ENCODE results near the gene DOCK3. TPM values are rescaled to one million over a fixed set of nuclear protein-coding genes. Genes with fewer than 3 reads are reported as not detected.

The DOCK3 gene
- total RNA-seq, 1 experiment from 2014 or later = 5.6 TPM

DNA sequence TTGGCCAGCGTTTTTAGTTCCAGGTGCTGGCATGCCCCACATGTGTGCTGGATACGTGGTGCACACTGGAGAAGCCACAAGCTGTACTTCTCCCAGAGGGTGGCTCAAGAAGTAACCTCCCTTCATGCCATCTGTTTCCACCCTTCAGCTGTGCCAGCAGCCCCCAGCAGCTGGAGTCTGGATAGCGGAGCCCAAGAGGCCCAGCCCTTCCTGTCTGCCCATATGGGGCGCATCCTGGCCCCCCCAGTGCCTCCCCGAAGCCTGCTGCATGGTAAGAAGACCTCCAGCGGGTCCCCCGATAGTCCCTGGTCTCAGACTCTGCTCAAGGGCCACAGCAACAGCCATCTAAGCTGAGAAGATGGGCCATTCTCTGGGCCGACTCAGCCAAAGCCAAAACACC, 704.6 kb downstream of the DOCK3 start (continued):
- TF ChIP-seq, protein P1, sequence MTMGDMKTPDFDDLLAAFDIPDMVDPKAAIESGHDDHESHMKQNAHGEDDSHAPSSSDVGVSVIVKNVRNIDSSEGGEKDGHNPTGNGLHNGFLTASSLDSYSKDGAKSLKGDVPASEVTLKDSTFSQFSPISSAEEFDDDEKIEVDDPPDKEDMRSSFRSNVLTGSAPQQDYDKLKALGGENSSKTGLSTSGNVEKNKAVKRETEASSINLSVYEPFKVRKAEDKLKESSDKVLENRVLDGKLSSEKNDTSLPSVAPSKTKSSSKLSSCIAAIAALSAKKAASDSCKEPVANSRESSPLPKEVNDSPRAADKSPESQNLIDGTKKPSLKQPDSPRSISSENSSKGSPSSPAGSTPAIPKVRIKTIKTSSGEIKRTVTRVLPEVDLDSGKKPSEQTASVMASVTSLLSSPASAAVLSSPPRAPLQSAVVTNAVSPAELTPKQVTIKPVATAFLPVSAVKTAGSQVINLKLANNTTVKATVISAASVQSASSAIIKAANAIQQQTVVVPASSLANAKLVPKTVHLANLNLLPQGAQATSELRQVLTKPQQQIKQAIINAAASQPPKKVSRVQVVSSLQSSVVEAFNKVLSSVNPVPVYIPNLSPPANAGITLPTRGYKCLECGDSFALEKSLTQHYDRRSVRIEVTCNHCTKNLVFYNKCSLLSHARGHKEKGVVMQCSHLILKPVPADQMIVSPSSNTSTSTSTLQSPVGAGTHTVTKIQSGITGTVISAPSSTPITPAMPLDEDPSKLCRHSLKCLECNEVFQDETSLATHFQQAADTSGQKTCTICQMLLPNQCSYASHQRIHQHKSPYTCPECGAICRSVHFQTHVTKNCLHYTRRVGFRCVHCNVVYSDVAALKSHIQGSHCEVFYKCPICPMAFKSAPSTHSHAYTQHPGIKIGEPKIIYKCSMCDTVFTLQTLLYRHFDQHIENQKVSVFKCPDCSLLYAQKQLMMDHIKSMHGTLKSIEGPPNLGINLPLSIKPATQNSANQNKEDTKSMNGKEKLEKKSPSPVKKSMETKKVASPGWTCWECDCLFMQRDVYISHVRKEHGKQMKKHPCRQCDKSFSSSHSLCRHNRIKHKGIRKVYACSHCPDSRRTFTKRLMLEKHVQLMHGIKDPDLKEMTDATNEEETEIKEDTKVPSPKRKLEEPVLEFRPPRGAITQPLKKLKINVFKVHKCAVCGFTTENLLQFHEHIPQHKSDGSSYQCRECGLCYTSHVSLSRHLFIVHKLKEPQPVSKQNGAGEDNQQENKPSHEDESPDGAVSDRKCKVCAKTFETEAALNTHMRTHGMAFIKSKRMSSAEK (CRISPR knock-in tag; IDR thresholded peaks at IDR 0.05; ENCODE audit: borderline replicate concordance) = no peak
- TF ChIP-seq MYBL2 (CRISPR knock-in tag; IDR thresholded peaks at IDR 0.05) (no peak), ZNF671 (CRISPR knock-in tag; IDR thresholded peaks at IDR 0.05) (no peak), GTF2I (CRISPR knock-in tag; conservative IDR thresholded peaks at IDR 0.05) (no peak), OVOL2 (CRISPR knock-in tag; IDR thresholded peaks at IDR 0.05; ENCODE audit: borderline replicate concordance) (no peak), TP53 (CRISPR knock-in tag; IDR thresholded peaks at IDR 0.05) (no peak)
- TF ChIP-seq, protein P2, sequence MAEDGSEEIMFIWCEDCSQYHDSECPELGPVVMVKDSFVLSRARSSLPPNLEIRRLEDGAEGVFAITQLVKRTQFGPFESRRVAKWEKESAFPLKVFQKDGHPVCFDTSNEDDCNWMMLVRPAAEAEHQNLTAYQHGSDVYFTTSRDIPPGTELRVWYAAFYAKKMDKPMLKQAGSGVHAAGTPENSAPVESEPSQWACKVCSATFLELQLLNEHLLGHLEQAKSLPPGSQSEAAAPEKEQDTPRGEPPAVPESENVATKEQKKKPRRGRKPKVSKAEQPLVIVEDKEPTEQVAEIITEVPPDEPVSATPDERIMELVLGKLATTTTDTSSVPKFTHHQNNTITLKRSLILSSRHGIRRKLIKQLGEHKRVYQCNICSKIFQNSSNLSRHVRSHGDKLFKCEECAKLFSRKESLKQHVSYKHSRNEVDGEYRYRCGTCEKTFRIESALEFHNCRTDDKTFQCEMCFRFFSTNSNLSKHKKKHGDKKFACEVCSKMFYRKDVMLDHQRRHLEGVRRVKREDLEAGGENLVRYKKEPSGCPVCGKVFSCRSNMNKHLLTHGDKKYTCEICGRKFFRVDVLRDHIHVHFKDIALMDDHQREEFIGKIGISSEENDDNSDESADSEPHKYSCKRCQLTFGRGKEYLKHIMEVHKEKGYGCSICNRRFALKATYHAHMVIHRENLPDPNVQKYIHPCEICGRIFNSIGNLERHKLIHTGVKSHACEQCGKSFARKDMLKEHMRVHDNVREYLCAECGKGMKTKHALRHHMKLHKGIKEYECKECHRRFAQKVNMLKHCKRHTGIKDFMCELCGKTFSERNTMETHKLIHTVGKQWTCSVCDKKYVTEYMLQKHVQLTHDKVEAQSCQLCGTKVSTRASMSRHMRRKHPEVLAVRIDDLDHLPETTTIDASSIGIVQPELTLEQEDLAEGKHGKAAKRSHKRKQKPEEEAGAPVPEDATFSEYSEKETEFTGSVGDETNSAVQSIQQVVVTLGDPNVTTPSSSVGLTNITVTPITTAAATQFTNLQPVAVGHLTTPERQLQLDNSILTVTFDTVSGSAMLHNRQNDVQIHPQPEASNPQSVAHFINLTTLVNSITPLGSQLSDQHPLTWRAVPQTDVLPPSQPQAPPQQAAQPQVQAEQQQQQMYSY (CRISPR knock-in tag; IDR thresholded peaks at IDR 0.05) = no peak
- TF ChIP-seq, protein P3, sequence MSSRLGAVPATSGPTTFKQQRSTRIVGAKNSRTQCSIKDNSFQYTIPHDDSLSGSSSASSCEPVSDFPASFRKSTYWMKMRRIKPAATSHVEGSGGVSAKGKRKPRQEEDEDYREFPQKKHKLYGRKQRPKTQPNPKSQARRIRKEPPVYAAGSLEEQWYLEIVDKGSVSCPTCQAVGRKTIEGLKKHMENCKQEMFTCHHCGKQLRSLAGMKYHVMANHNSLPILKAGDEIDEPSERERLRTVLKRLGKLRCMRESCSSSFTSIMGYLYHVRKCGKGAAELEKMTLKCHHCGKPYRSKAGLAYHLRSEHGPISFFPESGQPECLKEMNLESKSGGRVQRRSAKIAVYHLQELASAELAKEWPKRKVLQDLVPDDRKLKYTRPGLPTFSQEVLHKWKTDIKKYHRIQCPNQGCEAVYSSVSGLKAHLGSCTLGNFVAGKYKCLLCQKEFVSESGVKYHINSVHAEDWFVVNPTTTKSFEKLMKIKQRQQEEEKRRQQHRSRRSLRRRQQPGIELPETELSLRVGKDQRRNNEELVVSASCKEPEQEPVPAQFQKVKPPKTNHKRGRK (CRISPR knock-in tag; IDR thresholded peaks at IDR 0.05; ENCODE audit: borderline replicate concordance) = no peak

DNA sequence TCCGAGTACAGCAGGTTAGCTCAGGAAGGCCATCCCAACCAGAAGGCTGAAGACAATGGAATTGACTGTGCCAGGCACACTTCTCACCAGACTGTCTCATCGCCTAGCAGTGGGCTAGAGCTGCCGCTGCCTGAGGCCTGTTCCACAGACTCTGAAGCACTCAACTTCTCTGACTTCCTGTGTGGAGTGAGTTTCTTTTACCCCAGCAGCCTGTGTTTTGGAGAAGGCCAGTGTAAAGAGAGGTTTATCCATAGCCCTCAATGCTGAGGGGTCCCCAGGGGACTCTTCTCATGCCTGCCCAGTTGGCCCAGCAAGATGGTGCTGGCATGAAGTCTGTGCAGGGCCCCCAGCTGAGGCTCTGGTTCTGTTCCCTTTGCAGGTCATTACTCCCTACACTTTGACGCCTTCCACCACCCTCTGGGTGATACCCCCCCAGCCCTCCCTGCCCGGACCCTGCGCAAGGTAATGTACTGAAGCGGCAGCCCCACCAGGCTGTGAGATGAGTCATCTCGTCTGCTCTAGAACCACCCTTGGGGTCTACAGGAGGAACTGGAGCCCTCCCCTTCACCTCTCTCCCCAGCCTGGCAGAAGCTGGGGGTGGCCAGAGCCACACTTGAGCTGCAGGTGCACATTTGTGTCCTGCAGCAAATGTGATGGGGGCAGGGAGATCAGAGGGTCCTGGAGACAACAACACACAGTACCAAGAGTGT, 705.2 kb downstream of the DOCK3 start:
- Mint-ChIP-seq H3K4me1 (peaks cover 13% of the 10 kb centered on the region), H3K4me3 (no peak overlapping the region), H3K9me3 (no peaks in the 10 kb centered on the region), H3K27me3 (ENCODE audit: low read depth) (no peaks in the 10 kb centered on the region), H3K36me3 (no peaks in the 10 kb centered on the region), H3K27ac (no peak overlapping the region)
- ATAC-seq (no peak), DNase-seq (ENCODE audit: low spot score) (no peak)
- POLR2A ChIA-PET = no interaction called here
- CTCF ChIA-PET = interaction anchor here (1.1 to 3.4 kb wide), 2 partner anchors 8 to 10 kb away, joined by 3 to 15 read pairs; partner anchors contain the start of gene RBM15B
- TF ChIP-seq, protein P4, sequence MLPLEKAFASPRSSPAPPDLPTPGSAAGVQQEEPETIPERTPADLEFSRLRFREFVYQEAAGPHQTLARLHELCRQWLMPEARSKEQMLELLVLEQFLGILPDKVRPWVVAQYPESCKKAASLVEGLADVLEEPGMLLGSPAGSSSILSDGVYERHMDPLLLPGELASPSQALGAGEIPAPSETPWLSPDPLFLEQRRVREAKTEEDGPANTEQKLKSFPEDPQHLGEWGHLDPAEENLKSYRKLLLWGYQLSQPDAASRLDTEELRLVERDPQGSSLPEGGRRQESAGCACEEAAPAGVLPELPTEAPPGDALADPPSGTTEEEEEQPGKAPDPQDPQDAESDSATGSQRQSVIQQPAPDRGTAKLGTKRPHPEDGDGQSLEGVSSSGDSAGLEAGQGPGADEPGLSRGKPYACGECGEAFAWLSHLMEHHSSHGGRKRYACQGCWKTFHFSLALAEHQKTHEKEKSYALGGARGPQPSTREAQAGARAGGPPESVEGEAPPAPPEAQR (CRISPR knock-in tag; IDR thresholded peaks at IDR 0.05) = no peak
- TF ChIP-seq ELF4 (CRISPR knock-in tag; IDR thresholded peaks at IDR 0.05; ENCODE audit: low read depth) = no peak
- TF ChIP-seq TCF7 (CRISPR knock-in tag; IDR thresholded peaks at IDR 0.05; ENCODE audit: low read depth) = no peak

All from WTC11 (cell line).